Articular chondrocyte of knee joint (primary cell): Measurements from ENCODE around the gene RGL2. TPM values are rescaled to one million over a fixed set of nuclear protein-coding genes. Genes with fewer than 3 reads are reported as not detected.

ENCODE experiments used
- total RNA-seq: library from RNA; depleted of rRNA; stranded (reverse); fragments of >200 nt; gene quantifications from 2 replicates; pipeline ENCODE4 v1.2.3, GENCODE V29; 2012

Gene RGL2, protein sequence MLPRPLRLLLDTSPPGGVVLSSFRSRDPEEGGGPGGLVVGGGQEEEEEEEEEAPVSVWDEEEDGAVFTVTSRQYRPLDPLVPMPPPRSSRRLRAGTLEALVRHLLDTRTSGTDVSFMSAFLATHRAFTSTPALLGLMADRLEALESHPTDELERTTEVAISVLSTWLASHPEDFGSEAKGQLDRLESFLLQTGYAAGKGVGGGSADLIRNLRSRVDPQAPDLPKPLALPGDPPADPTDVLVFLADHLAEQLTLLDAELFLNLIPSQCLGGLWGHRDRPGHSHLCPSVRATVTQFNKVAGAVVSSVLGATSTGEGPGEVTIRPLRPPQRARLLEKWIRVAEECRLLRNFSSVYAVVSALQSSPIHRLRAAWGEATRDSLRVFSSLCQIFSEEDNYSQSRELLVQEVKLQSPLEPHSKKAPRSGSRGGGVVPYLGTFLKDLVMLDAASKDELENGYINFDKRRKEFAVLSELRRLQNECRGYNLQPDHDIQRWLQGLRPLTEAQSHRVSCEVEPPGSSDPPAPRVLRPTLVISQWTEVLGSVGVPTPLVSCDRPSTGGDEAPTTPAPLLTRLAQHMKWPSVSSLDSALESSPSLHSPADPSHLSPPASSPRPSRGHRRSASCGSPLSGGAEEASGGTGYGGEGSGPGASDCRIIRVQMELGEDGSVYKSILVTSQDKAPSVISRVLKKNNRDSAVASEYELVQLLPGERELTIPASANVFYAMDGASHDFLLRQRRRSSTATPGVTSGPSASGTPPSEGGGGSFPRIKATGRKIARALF
- 19.7 and 20.3 TPM in 2 replicates for total RNA-seq

DNA sequence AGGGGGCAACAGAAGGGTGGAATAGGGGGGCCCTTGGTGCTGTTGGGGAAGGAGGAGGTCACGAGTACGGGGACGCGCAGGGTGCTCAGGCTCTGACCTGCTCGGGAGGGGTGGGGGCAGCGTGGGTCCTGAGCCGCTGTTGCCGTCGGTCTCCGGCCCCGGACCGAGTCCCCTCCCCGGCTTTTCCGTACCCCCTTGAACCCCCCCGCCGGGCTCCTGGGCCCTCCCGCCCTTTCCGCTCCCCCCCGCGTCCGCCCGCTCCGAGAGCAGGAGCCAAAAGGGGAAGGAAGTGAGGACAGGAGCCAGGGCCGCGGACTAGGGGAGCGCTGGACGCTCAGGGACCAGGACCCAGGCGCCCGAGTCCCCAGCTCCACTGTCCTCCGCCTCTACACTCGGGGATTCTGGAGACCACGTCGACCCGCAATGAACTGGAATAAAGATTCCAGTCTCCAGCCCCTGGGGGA is at the start of gene RGL2:
Gene RGL2 (minus strand): TSS at position 170 of the 464 bp plus-strand sequence. CDS start 332 bp downstream, outside the sequence.

DNA sequence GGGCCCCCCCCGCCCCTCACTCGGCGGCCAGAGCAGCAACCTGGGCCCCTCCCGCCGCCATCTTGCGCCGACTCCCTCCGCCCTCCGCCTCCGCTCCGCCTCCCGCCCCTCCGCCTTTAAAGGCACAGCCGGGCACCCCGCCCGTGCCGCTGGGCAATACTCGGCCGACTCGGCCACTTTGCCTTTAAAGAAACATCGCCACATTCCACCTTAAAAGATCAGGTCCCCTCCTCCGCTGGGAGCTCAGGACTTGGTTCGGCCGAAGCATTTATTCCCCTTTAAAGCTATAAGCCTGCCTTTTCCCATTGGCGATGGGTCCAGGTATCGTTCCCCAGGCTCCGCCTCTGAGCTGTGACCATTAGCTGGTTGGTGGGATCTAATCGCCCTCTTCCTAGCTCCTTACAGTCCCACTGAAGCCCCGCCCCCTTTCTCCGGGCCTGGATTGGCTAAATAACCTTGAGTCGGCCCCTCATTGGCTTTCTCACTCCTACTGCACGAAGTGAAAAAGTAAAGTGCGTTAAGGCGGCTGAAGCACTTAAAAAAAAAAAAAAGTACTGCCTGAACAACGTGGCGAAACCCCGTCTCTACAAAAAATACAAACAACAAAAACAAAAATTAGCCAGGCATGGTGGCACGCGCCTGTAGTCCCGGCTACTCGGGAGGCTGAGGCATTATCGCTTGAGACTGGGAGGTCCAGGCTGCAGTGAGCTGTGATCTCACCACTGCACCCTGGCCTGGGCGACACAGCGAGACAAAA is 19.1 kb upstream of the RGL2 start, which contains the start of gene ZBTB22:
Gene ZBTB22 (minus strand): TSS at position 76 of the 757 bp plus-strand sequence. CDS start 828 bp downstream, outside the sequence.

DNA sequence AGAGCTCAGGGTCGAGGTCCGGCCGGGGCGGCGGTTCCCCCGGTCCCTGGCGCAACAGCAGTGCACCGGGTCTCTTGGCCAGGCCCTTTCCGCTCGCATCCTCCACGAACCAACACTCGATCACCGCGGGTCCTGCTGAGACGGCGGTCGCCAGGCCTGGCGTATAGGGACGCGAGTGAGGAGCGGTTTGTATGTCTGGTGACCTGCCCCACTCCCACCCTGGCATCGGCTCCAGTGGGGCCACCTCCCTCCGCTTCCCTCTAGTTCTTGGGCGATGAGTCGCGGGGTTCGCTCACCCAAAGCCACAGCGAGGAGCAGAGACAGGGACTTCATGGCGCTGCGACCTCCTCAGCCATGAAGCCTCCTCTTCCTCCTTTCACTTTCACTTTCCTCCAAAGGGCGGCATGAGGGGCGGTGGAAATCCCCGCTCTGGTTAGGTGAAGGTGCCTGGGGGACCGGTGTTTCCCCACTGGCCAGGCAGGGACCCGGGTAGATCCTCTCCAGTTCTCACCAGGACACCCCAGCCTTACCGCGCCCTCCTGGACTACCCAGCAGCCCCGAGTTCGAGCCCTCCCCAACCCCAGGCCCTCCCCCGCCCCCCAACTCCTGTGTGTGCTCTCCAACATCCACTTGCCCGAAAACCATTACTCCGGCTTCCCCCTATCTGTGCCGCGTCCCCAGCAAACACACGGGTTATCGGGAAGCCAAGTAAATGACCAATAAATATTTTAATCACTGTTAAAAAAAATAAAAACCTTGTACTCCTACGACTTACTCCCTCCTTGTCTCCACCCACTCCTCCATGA is 15.2 kb upstream of the RGL2 start, which contains the start of gene TAPBP:
Gene TAPBP (minus strand): TSS at position 370 of the 806 bp plus-strand sequence. CDS start 37 bp downstream, at position 333.

DNA sequence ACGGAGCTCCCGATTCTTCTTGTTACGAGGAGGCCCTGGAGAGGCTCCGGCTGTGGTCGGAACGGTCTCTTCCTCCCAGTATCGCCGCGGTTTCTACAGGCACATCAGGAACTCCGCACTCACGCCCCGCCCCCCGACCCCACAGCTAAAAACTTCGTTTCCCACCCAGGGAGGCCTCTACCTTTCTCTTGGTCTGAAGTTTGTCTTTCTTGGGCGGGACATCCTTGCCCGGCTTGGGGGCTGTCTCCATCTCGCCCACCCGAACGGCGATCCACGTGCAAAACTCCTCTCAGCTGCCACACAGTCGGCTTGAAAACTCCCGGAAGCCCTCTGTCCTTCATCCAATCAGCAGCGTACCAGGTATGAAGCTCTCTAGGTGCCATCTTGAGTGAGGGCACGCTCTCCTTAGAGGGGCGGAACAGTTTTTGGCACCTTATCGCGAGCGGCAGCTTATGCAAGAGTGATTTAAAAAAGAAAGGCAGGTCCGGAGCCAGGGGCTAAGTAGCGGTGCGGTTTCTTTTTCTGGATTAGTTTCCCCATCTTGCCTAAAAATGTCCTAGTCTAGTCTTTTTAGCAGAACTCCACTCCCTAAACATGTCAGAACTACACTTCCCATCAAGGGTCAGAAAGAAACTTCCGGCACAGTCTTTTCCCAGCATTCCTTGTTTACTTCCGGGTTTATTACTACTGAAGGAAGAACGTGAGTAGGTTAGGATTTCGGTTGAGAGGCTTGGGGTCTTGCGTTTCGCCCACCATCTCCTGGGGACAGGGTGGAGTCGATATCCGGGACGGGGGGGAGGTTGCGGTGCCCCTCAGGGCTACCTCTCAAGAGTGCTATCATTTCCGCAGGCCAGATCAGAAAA is 9.6 kb downstream of the RGL2 start, which contains the start of the genes PFDN6 and WDR46:
Gene PFDN6 (plus strand): TSS at position 681 of the 863 bp plus-strand sequence. CDS start 256 bp downstream, outside the sequence.
Gene WDR46 (minus strand): TSS at position 319 of the 863 bp plus-strand sequence. CDS start 69 bp downstream, at position 250.

DNA sequence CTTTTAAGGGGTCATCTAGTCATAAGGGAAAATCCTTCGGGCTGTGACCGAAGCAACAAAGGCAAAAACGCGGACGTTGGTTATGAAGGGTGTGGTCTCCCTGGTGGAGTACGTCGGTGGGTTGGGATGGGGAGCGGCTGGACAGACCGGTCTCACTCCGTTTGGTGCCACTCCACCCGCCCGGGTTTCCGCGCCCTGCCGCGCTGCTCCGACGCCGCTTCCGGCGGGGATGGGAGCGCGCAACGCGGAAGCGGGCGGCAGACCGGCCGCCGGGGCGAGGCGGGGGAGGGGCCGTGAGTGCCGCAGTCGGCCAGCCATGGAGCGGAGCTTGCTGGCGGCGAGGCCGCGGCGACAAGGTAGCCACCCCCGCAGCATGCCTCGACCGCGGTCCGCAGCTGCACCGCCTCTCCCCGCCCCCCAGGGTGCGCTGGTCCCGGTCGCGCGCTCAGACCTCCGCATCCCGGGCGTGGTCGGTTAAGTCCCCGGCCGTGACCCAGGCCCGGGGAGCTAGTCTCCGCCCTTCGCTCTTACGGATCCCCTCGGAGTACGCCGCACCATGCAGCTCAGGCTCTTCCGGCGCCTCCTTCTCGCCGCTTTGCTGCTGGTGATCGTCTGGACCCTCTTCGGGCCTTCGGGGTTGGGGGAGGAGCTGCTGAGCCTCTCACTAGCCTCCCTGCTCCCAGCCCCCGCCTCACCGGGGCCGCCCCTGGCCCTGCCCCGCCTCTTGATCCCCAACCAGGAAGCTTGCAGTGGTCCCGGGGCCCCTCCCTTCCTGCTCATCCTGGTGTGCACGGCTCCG is 21.7 kb downstream of the RGL2 start, which contains the start of gene B3GALT4:
Gene B3GALT4 (plus strand): TSS at position 260 of the 799 bp plus-strand sequence. CDS start 297 bp downstream, at position 557.

DNA sequence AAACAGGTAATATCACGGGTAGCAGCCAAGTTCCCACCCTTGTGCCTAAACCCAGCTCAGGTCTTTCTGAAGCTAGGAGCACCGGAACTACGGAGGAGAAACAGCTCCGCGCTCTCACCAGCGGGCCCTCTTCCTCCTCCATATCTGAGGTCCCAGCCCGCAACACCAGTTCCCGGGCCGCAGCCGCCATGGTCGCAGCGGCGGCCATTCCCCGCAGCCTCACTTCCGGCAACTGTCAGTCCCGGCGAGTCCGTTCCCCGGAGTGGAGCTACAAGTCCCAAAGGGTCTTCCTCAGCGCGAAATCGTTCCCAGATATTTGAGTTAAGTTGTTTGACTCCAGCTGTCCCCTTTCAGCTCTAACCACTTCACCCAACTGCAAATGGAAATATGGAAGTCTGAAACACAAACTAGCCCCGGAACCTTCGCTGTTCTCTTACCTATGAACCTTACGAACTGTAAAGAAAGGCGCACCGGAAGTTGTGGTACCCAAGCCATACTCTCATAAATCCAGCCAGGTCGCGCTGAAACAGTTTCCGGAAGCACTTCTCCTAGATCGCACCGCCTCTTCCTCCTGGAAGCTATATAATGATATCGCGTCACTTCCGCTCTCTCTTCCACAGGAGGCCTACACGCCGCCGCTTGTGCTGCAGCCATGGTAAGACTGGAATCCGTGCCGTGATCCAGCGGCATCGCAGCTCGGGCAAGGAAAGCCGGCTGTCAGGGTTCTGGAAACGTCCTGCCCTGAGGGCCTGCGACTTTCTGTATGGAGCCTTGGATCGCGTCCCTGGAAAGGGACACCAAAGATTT is 27.1 kb downstream of the RGL2 start, which contains the start of the genes RPS18 and VPS52:
Gene RPS18 (plus strand): TSS at position 608 of the 807 bp plus-strand sequence. CDS start 45 bp downstream, at position 653.
Gene VPS52 (minus strand): TSS at position 409 of the 807 bp plus-strand sequence. CDS start 201 bp downstream, at position 208.

Other genes with a start within 250 kb of the RGL2 start
- 7.6 and 11.9 TPM in 2 replicates for gene HLA-DPA1, start 225.3 kb downstream of the RGL2 start, total RNA-seq
- 21.0 and 34.6 TPM in 2 replicates for gene HLA-DPB1, start 223.0 kb downstream of the RGL2 start, total RNA-seq
- gene COL11A2, start 106.5 kb downstream of the RGL2 start, total RNA-seq, result 0.26 and 0.65 TPM in 2 replicates
- 18.2 and 22.6 TPM in 2 replicates for gene RXRB, start 98.3 kb downstream of the RGL2 start, total RNA-seq
- gene SLC39A7, start 98.1 kb downstream of the RGL2 start, total RNA-seq, result 84.9 and 96.4 TPM in 2 replicates
- gene HSD17B8, start 94.3 kb downstream of the RGL2 start, total RNA-seq, result 3.2 and 3.3 TPM in 2 replicates
- gene RING1, start 90.4 kb downstream of the RGL2 start, total RNA-seq, result 23.9 and 25.7 TPM in 2 replicates
- gene VPS52, start 27.1 kb downstream of the RGL2 start, total RNA-seq, result 42.2 and 44.6 TPM in 2 replicates
- 2,534 and 3,321 TPM in 2 replicates for gene RPS18, start 26.9 kb downstream of the RGL2 start, total RNA-seq
- 7.6 and 8.2 TPM in 2 replicates for gene B3GALT4, start 21.8 kb downstream of the RGL2 start, total RNA-seq
- gene WDR46, start 9.7 kb downstream of the RGL2 start, total RNA-seq, result 60.0 and 62.0 TPM in 2 replicates
- 16.6 and 26.2 TPM in 2 replicates for gene PFDN6, start 9.3 kb downstream of the RGL2 start, total RNA-seq
- gene TAPBP, start 15.1 kb upstream of the RGL2 start, total RNA-seq, result 81.8 and 85.3 TPM in 2 replicates
- gene ZBTB22, start 18.8 kb upstream of the RGL2 start, total RNA-seq, result 11.1 and 11.9 TPM in 2 replicates
- 22.9 and 36.4 TPM in 2 replicates for gene DAXX, start 24.0 kb upstream of the RGL2 start, total RNA-seq
- gene KIFC1, start 92.9 kb upstream of the RGL2 start, total RNA-seq, result 10.5 and 15.9 TPM in 2 replicates
- 19.7 and 22.9 TPM in 2 replicates for gene PHF1, start 112.1 kb upstream of the RGL2 start, total RNA-seq
- 88.9 and 103 TPM in 2 replicates for gene CUTA, start 119.2 kb upstream of the RGL2 start, total RNA-seq
- gene SYNGAP1, start 121.1 kb upstream of the RGL2 start, total RNA-seq, result 6.3 and 6.4 TPM in 2 replicates
- 3.3 and 5.0 TPM in 2 replicates for gene ZBTB9, start 155.6 kb upstream of the RGL2 start, total RNA-seq